ENCODE data around the gene FGF23. TPM values are rescaled to one million over a fixed set of nuclear protein-coding genes. Genes with fewer than 3 reads are reported as not detected.

The FGF23 gene
- total RNA-seq, 1 experiment from 2014 or later = 0.24 TPM

DNA sequence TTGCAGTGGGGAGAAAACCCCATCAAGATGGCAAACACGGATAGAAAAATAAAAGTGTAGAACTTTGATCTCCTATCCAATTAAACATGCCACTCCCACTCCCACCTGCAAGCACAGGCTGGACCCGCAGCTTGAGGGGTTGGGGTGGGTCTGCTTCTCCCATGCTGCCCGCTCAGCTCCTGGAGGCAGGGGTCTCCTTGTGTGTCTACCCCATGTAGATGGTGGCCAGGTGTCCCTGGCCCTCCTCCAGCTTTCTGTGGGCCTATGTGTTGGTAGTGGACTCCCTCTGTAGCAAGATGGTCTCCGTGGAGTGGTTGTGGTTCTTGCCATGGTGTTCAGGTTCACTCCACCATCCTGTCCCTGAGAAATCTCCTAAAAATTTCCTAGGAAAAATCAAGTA lies 23.5 kb upstream of the FGF23 start:
- Mint-ChIP-seq H3K9me3 (peaks cover 10 to 13% of the 10 kb centered on the region in 2 experiments), H3K36me3 (ENCODE audit: insufficient read depth in 1 of 3, low read depth in 3 of 3) (peaks cover 0 to 8% (median 0%) of the 10 kb centered on the region in 3 experiments; a peak in 1 of 7 replicates), H3K4me3 (no peak overlapping the region), H3K27me3 (ENCODE audit: low read depth) (peaks cover 3% of the 10 kb centered on the region; the same call in 1 of the 2 replicates), H3K4me1 (peaks cover 3 to 6% of the 10 kb centered on the region in 2 experiments; a peak in 3 of 4 replicates), H3K27ac (no peak overlapping the region)
- H3K23me2 ChIP-seq (ENCODE audit: insufficient read length, low read depth, low read length, poor library complexity, severe bottlenecking) = no peaks in the 10 kb centered on the region
- no peaks in the 10 kb centered on the region for H3K79me1 ChIP-seq (ENCODE audit: insufficient read depth, low read depth, low read length, poor library complexity, severe bottlenecking)
- no peak overlapping the region for H4K91ac ChIP-seq (ENCODE audit: insufficient read length, low read depth, low read length)
- no peak overlapping the region for H3K56ac ChIP-seq (ENCODE audit: insufficient read length, low read depth, low read length)
- no peak overlapping the region for H2BK15ac ChIP-seq (ENCODE audit: low read depth, low read length)
- no peak for DNase-seq
- H2BK5ac ChIP-seq (ENCODE audit: insufficient read length, low read length) = no peak overlapping the region
- no peak overlapping the region for H3K23ac ChIP-seq (ENCODE audit: insufficient read length, low read depth, low read length)
- whole genome bisulfite sequencing (ENCODE audit: extremely low coverage, insufficient read length, low lambda C conversion rate) = no CpG with 5 or more reads among the region's 4 CpGs
- no peak overlapping the region for H3K4me2 ChIP-seq (ENCODE audit: insufficient read depth, insufficient read length, low read length)
- H3K4me1 ChIP-seq (ENCODE audit: insufficient read depth, low read length) = no peaks in the 10 kb centered on the region
- H4K5ac ChIP-seq (ENCODE audit: insufficient read length, low read depth, low read length) = no peak overlapping the region
- no peak overlapping the region for H2AFZ ChIP-seq (ENCODE audit: low read length)
- no peak overlapping the region for H3K18ac ChIP-seq (ENCODE audit: insufficient read length, low read depth, low read length)
- H3T11ph ChIP-seq (ENCODE audit: low read length) = no peak overlapping the region
- H3K9me3 ChIP-seq (ENCODE audit: control insufficient read depth, low read depth, low read length) = no peaks in the 10 kb centered on the region
- H4K8ac ChIP-seq (replicated peaks; ENCODE audit: insufficient read length, low read depth, low read length) = no peak overlapping the region
- no peaks in the 10 kb centered on the region for H4K20me1 ChIP-seq (ENCODE audit: control insufficient read depth, insufficient read depth, insufficient read length)
- no peaks in the 10 kb centered on the region; the same call in 1 of the 2 replicates for H3K27me3 ChIP-seq (ENCODE audit: insufficient read depth, low read length)
- no peak overlapping the region for H3K4ac ChIP-seq (ENCODE audit: low read depth, low read length)
- no peak overlapping the region for H2AK5ac ChIP-seq (ENCODE audit: insufficient read length, low read length)
- H3K9ac ChIP-seq (ENCODE audit: extremely low read depth, insufficient read length, low read length) = no peak overlapping the region
- no peak overlapping the region for H2BK120ac ChIP-seq (ENCODE audit: low read depth, low read length, poor library complexity, severe bottlenecking)
- H3K14ac ChIP-seq (ENCODE audit: insufficient read depth, low read length) = no peak overlapping the region
- H2BK12ac ChIP-seq (ENCODE audit: insufficient read length, low read depth, low read length) = no peak overlapping the region
- no peak overlapping the region for H2BK20ac ChIP-seq (ENCODE audit: low read depth, low read length, poor library complexity, severe bottlenecking)
- TF ChIP-seq, protein P1, sequence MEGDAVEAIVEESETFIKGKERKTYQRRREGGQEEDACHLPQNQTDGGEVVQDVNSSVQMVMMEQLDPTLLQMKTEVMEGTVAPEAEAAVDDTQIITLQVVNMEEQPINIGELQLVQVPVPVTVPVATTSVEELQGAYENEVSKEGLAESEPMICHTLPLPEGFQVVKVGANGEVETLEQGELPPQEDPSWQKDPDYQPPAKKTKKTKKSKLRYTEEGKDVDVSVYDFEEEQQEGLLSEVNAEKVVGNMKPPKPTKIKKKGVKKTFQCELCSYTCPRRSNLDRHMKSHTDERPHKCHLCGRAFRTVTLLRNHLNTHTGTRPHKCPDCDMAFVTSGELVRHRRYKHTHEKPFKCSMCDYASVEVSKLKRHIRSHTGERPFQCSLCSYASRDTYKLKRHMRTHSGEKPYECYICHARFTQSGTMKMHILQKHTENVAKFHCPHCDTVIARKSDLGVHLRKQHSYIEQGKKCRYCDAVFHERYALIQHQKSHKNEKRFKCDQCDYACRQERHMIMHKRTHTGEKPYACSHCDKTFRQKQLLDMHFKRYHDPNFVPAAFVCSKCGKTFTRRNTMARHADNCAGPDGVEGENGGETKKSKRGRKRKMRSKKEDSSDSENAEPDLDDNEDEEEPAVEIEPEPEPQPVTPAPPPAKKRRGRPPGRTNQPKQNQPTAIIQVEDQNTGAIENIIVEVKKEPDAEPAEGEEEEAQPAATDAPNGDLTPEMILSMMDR (conservative IDR thresholded peaks at IDR 0.05) = no peak
- H3K27ac ChIP-seq (ENCODE audit: insufficient read length, low read depth, low read length) = no peak overlapping the region
- H3K79me2 ChIP-seq (ENCODE audit: insufficient read depth, low read length) = no peaks in the 10 kb centered on the region

Data from H9 (cell line).